ENCODE measurements around the gene CYBB. TPM values are rescaled to one million over a fixed set of nuclear protein-coding genes. Genes with fewer than 3 reads are reported as not detected.

Gene CYBB
- total RNA-seq, 4 donors from 2014 or later, result 0.73 to 3.7 (median 2.6) TPM

DNA sequence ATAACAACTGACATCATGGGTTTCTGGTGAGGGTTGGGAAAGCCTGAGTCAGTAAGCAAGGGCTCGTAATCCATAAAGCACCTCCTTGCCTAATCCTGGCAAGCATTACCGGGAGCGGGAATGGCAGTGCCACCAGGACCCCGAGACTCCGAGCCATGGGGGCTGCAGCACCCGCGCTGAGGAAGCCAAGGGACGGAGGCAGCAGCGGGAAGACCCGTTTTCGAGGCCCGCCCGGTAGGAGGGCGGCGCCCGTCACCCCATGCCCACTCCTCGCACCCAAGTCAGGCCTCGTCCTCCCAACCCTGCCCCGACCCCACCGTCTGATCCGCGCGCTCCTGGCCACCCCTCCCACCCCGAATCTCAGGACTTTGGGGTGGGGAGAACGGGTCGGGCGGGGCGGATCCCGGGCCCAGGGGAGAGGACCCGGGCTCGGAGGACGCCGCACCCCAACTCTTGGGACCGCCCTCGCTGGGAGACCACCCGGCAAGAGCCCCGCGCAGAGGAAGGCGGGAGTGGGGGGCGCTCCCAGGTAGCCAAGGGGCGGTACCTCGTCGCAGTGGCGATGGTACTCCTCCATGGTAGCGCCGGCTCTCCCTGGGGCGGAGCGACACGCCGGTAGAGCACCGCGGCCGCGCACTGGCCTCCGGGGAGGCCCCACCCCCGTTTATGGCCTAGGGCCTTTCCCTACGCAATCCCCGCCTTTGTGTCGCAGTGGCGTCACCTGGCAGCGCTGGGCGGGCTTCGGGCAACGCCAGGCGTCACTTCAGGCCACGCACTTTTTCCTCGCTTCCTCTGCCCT lies 67.3 kb downstream of the CYBB start, which contains the start of gene DYNLT3:
Gene DYNLT3, minus strand, starts transcription at position 638 of the 799 bp plus-strand sequence. Its CDS starts 61 bp downstream, at position 577.
- WGBS, result 47% methylated on average over 31 of the region's 67 CpGs
- peak within 1 kb of the TSS; percentile 85 for H3K27ac ChIP-seq
- no peak for TF ChIP-seq POLR2AphosphoS5 (IDR thresholded peaks at IDR 0.05)
- TF ChIP-seq POLR2A (IDR thresholded peaks at IDR 0.05), result peak in 1 of 2 donors; percentile 78
- H3K36me3 ChIP-seq, result no peaks in the 10 kb centered on the region
- H3K4me1 ChIP-seq, result no peaks in the 10 kb centered on the region
- no peaks in the 10 kb centered on the region for H3K27me3 ChIP-seq
- DNase-seq (ENCODE audit: low spot score in 2 of 2), result peak; percentile 84
- no peaks in the 10 kb centered on the region for H3K9me3 ChIP-seq
- peak within 1 kb of the TSS; percentile 74 for H3K4me3 ChIP-seq

DNA sequence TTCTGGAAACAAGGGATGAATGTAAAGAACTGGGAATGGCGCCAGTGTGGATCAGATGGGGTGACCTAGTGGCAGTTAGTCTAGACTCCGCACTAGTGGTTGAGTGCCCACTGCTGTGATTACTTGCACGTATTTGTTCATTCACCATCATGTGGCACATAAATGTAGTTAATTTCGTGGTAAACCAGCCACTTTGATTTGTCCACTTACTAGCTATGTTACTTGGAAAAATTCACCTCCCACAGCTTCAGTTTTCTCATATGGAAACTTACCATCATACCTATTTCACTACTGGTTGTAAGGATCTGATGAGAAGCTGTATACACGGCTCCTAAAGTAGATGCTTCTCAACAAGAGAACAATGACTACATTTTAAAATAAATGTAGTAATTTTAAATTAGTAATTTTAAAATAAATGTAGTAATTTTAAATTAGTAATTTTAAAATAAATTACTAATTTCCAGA lies 67.9 kb downstream of the CYBB start:
- no peak for TF ChIP-seq POLR2AphosphoS5 (IDR thresholded peaks at IDR 0.05)
- no peak for TF ChIP-seq EP300 (IDR thresholded peaks at IDR 0.05)
- no peak for TF ChIP-seq POLR2A (IDR thresholded peaks at IDR 0.05)
- TF ChIP-seq, protein P1, sequence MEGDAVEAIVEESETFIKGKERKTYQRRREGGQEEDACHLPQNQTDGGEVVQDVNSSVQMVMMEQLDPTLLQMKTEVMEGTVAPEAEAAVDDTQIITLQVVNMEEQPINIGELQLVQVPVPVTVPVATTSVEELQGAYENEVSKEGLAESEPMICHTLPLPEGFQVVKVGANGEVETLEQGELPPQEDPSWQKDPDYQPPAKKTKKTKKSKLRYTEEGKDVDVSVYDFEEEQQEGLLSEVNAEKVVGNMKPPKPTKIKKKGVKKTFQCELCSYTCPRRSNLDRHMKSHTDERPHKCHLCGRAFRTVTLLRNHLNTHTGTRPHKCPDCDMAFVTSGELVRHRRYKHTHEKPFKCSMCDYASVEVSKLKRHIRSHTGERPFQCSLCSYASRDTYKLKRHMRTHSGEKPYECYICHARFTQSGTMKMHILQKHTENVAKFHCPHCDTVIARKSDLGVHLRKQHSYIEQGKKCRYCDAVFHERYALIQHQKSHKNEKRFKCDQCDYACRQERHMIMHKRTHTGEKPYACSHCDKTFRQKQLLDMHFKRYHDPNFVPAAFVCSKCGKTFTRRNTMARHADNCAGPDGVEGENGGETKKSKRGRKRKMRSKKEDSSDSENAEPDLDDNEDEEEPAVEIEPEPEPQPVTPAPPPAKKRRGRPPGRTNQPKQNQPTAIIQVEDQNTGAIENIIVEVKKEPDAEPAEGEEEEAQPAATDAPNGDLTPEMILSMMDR (IDR thresholded peaks at IDR 0.05), result no peak
- Histone ChIP-seq H3K27ac (peak overlapping the region; percentile 85), H3K27me3 (no peaks in the 10 kb centered on the region), H3K36me3 (no peaks in the 10 kb centered on the region), H3K4me1 (no peaks in the 10 kb centered on the region), H3K4me3 (peak overlapping the region; percentile 74), H3K9me3 (no peaks in the 10 kb centered on the region)
- WGBS, result 32% methylated on average over 5 of the region's 5 CpGs
- no peak for DNase-seq (ENCODE audit: low spot score in 2 of 2)

DNA sequence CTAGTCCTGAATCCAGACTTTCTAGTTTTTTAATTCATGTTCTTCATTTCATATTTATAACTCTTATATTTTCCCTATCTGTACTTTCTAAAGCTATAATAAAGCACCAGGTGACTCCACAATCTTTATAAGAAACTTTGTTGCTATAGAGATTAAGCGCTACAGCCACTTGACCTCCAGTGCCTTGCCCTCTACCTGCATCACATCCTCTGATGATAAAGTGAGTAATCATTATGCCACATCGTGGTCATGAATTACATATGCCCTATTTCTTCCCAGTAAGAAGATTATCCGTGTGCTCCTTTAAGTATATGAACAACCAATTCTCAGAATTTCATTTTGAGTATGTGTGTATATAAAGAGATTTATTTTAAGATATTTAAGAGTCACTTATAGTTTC lies 74.3 kb downstream of the CYBB start:
- WGBS, result 56% methylated on average over 3 of the region's 3 CpGs
- Histone ChIP-seq H3K9me3 (no peaks in the 10 kb centered on the region), H3K27me3 (no peaks in the 10 kb centered on the region), H3K4me3 (no peak overlapping the region), H3K4me1 (no peaks in the 10 kb centered on the region), H3K36me3 (no peaks in the 10 kb centered on the region), H3K27ac (no peak overlapping the region)
- TF ChIP-seq, protein P1 (IDR thresholded peaks at IDR 0.05), result no peak
- TF ChIP-seq POLR2AphosphoS5 (IDR thresholded peaks at IDR 0.05), result no peak
- TF ChIP-seq EP300 (IDR thresholded peaks at IDR 0.05), result no peak
- TF ChIP-seq POLR2A (IDR thresholded peaks at IDR 0.05), result no peak
- no peak for DNase-seq (ENCODE audit: low spot score in 2 of 2)

DNA sequence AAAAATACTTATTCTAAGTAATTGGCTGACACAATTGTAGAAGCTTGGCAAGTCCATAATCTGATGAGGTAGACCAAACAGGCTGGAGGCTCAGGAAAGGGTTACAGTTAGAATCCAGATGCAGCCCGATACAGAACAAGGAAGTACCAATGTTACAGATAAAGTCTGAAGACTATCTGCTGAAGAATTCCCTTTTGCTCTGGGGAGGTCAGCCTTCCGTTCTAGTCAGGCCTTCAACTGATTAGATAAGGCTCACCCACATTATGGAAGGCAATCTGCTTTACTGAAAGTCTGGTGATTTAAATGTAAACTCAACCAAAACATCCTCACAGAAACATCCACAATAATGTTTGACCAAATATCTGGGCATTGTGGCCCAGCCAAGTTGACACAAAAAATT lies 74.9 kb downstream of the CYBB start:
- H3K27me3 ChIP-seq, result no peaks in the 10 kb centered on the region
- WGBS, result 42% methylated on average over 2 of the region's 2 CpGs
- H3K27ac ChIP-seq, result no peak overlapping the region
- no peaks in the 10 kb centered on the region for H3K4me1 ChIP-seq
- DNase-seq (ENCODE audit: low spot score in 2 of 2), result no peak
- no peaks in the 10 kb centered on the region for H3K36me3 ChIP-seq
- TF ChIP-seq POLR2A (IDR thresholded peaks at IDR 0.05) (no peak), EP300 (IDR thresholded peaks at IDR 0.05) (no peak), POLR2AphosphoS5 (IDR thresholded peaks at IDR 0.05) (no peak)
- TF ChIP-seq, protein P1 (IDR thresholded peaks at IDR 0.05), result no peak
- no peaks in the 10 kb centered on the region for H3K9me3 ChIP-seq
- no peak overlapping the region for H3K4me3 ChIP-seq

DNA sequence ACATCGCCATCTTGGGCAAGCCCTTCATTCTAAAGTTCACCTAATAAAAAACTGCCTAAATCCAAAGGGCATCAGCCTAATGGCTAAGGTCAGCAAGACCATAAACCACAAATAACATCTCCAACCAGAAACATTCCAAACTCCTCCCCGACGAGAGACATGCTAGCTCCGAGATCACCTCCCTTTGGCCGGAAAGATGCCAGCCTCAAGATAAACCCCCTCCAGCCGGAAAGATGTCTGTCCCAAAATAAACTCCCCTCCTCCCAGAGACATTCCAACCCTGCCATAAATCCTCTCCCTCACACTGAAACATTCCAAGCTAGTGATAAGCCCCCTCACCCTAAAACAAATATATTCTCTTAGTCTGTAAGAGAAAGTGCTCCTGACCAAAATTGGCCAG lies 80.9 kb downstream of the CYBB start:
- no peak for TF ChIP-seq EP300 (IDR thresholded peaks at IDR 0.05)
- TF ChIP-seq POLR2AphosphoS5 (IDR thresholded peaks at IDR 0.05), result no peak
- TF ChIP-seq, protein P1 (IDR thresholded peaks at IDR 0.05), result no peak
- no peak for TF ChIP-seq POLR2A (IDR thresholded peaks at IDR 0.05)
- no peak for DNase-seq (ENCODE audit: low spot score in 2 of 2)
- Histone ChIP-seq H3K4me1 (no peaks in the 10 kb centered on the region), H3K9me3 (no peaks in the 10 kb centered on the region), H3K36me3 (no peaks in the 10 kb centered on the region), H3K4me3 (no peak overlapping the region), H3K27me3 (no peaks in the 10 kb centered on the region), H3K27ac (no peak overlapping the region)
- WGBS, result 54% methylated on average over 6 of the region's 6 CpGs
